ENCODE measurements around the gene TMA7B.
"Not testable (repeated sequence)": the region's sequence is repeated elsewhere in the genome, so short reads cannot be mapped to it uniquely, and the experiment has no call there.

TMA7B gene

GRCh38 chr22:39985383-39986035 is 25.3 kb downstream of the TMA7B start:
- no peak for DNase-seq

DNA sequence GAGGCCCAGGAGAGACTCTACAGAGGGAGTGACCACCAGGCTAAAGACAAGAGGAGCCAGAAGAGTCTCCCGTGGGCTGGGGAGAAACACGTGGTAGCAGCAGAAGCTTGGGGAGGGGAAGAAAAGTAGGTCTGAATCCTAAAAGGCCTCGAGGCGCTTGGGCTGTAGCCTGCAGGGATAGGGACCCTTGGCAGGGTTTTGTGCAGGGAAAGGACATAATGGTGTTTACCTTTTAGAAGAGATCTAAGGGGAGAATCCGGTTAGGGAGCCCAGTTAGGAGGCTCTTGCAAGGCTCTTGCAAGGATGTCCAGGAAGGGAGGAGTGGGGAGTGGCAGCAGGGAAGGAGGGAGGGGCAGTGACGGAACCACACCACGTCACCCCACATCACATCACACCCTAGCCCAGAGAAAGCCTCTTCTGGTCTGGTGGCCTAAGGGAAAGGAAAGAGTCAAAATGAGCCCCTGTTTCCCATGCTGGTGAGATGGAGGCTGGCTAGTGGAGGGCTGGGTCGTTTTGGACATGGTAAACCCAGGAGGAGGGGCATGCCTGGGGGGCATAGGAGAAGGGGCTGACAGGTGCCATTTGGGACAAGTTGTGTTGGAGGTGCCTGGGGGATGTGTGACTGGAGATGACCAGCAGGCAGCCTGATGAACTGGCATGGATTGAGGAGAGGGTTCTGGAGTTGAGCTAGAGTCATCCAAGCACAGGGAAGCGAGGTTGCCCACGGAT is 28.4 kb downstream of the TMA7B start:
- no peak for DNase-seq

DNA sequence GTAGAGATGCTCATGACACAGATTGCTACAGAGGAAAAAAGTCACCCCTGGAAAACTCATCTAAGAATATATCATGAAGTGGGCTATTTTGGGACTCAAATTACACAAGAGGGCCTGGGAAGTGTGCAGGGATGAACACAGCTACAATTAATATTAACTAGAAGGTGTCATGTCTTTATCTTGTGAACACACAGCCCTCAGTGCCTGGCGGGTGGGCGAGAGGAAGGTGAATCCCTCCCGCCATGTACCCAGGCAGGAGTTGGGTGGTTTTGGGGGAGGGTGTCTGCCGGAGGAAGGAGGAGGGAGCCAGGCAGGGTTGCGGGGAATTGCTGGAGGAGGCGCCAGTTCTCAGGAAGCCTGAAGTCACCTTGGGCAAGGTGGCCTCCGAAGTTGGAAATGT is 29.4 kb downstream of the TMA7B start:
- no peak for DNase-seq

DNA sequence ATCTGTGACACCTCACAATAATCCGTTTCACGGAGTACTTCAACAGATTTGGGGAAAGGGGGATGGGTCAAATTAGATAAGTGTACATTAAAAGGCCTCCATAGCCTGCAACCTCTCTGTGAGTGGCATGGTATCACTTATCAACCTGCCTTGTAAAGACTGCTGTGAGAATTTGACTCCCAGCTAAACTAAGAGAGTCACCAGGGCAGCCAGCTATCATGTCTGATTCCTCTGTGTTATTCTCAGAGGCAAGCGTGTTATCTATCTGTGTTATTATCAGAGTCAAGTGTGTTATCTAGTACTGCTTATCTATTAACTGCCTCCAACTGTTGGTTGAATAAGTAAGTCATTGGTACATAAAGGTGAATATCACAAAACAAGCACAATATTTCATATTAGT is 30.5 kb downstream of the TMA7B start:
- no peak for DNase-seq

- DNase-seq, result no peak
Observed at GRCh38 chr22:39991159-39991860, 31.1 kb downstream of the TMA7B start.

DNA sequence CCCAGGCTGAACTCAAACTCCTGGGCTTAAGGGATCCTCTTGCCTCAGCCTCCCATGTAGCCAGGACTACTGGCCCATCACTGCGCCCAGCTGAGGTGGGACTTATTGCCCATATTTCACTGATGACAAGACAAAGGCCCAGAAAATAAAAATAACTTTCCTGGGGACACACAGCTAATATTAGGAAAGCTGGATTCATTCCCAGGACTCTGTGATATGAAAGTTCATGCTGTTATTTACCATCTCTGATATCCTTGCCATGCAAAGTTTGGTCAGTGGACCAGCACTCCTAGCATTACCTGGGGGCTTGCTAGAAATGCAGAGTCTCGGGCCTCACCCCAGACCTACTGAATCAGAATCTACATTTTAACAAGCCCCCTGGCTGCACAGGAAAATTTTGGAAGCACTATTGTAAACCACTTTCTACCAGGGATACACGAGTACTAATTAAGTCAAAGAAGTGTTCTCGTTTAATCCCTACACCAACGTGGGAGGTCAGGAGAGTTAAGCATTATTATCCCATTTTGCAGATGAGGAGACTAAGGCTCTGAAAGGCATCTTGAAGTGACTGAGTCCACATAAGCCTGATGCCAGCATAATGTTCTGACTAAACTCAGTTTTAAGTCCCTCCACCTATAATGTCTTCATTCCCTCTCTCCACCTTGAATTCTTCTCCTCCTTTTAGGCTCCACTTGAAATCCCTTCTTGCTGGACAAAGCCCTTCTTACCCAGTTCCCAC is 32.1 kb downstream of the TMA7B start:
- DNase-seq, result no peak

DNA sequence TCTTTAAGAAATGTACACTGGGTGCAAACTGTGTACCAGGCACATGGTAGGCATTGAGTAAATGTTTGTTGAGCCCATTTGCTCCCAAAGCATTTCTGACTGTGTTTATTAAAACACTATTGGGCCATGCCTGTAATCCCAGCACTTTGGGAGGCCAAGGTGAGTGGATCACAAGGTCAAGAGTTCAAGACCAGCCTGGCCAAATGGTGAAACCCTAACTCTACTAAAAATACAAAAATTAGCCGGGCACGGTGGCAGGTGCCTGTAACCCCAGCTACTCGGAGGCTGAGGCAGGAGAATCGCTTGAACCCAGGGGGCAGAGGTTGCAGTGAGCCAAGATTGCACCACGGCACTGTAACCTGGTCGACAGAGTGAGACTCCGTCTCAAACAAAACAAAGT is 32.7 kb downstream of the TMA7B start:
- DNase-seq, result not testable (repeated sequence)

GRCh38 chr22:39994041-39994565 is 33.9 kb downstream of the TMA7B start:
- DNase-seq, result no peak

- DNase-seq, result no peak
Observed at GRCh38 chr22:39994566-39995392, 34.6 kb downstream of the TMA7B start, which contains the start of gene FAM83F. Gene FAM83F (plus strand): TSS chr22:39994954. CDS start chr22:39995043, 89 bp downstream.

- DNase-seq, result no peak
Observed at GRCh38 chr22:39995393-39996252, 35.4 kb downstream of the TMA7B start.

DNA sequence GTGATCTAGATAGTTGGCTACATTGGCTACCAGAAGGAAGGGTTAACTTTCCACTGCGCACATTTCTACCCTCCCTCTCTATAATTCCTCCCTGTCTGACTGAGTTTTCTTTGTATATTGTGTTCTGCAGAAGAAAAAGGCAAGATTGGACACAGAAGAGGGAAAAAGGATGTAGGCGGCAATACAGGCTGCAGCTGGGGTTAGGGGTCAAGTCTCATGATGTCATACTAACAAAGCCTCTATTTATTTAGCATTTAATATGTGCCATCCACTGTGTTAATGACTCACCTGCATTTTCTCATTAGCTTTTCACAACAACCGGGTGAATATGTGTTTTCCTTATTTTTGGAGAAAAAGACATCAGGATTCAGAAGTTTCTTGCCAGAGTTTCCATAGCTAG is 36.5 kb downstream of the TMA7B start:
- DNase-seq, result no peak

DNA sequence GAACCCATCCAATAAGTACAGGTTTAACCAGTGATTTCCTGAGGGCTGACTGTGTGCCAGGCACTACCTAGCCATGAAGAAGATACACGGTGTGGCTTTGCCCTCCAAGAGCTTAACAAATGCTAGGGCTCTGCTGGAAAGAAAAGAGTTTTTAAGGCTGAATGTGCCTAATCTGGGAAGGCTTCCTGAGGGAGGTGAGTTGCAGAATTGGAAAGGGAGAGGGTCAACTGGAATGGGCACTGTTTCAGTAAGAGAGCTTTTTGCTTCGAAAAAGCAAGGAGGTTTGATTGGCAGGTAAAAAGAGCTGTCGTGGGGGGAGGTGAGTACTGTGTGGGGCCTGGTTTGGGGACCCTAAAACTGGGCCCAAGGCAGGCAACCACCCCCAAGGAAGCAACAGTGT is 37.2 kb downstream of the TMA7B start:
- DNase-seq, result no peak

DNA sequence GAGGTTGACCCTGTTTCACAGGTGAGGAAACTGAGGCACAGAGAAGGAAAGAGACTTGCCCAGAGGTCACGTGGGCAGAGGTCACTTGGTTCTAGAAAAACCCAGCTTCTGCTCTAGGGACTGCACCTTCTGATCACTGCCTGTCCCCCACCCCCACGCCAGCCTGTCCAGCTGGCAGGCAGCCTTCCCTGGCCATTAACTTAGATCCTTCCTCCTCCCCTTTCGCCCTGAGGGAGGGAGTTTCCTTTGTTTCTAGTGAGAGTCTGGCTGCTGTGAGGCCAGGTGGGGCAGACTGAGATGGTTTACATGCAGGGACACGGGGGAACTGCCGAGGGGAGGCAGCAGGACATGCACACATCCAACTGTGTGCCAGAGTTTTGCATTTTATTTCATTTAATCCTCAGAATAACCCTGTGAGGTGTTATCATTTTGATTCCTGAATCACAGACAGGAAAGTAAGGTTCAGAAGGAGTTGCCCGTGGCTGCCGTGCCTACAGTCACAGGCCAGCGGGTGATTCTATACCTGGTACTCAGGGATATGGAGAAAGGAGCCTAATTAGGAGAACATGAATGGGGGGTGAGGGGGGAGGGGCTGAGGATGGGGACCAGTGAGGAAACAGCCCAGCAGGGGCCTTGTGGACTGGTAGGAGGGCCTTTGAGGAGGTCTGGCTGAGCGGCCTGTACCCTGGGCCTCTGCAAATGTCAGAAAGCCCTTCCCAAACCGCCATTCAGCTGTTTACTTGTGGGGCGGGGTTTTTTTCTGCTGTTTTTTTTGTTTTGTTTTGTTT is 37.9 kb downstream of the TMA7B start:
- DNase-seq, result peak; percentile 97

DNA sequence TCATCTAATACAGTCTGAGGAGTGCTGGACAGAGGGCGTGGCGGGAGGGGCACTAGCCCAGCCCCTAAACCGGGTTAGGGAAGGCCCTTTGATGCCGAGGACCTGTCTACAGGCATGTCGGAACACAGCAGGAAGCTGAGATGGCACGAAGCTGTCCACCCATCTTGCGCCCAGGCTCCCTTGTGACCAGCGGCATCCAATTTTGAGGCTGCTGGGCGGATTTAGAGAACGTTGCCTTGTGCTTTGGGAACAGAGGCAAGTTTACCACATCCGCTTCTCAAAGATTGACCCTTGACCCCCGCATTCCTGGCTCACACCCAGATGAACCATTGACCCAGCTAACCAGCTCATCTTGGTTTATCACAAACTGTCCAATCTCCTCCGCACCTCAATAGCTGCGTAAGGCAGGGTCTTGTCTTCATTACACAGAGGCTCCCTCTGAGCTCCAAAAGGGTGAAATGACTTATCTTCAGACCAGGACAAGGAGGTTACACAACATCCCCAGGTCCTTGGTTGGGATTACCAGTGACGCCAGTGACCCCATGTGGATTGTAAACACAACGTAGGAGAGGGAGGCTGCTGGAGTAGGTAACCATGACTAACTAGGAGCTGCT is 39.1 kb downstream of the TMA7B start:
- peak; percentile 32 for DNase-seq

DNA sequence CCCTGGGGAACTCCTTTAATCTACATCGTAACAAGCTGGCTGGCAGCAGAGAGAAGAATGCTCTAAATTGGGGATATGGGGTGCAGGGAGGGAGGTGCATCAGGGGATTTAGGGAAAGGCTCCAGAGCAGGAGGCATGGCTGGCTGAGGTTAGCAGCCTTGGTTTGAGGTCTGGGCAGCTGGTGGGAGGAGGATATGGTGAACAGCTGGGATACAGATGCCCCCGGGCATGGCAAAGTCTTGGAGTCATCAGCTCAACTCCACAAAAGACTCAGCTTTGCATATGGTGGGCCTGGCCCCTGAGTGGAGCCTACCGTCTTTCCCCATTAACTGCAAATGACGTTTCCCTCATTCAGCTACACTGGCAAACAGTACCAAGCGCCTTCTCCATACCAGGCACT is 40.0 kb downstream of the TMA7B start:
- no peak for DNase-seq

DNA sequence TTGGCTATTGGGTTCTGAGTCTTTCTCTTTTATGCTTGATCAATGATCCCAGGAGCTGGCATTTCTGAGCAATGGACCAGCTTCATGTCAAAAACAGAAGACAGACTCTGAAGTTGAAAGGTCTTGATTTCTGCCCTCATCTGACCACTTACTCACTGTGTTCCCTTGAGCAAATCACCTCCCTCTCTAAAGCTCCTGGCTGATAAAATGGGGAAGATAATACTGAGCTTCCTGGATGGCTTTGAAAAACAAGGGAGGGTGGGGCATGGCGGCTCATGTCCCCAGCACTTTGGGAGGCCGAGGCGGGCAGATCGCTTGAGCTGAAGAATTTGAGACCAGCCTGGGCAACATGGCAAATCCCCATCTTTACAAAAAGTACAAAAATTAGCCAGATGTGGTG is 40.9 kb downstream of the TMA7B start:
- DNase-seq, result no peak

GRCh38 chr22:40001800-40002577 is 41.8 kb downstream of the TMA7B start:
- DNase-seq, result no peak

- DNase-seq, result peak; percentile 40
Observed at GRCh38 chr22:40002935-40003715, 42.9 kb downstream of the TMA7B start.
